GM13977 (cell line): ENCODE data around the gene DACT3.

ENCODE experiments used
- DNase-seq: peaks from one replicate; pipeline ENCODE4 v3.0.0; 2012; ENCODE audit warnings: low spot score
- in situ Hi-C: fragments of 300-500 bp; cut with MboI; formaldehyde crosslinking; loops from one replicate; pipeline ENCODE4 v1.12.0; 2022; ENCODE audit warnings: low sequenced_read_pairs, low pct_unique_long_range_greater_than_20kb, mixed read lengths, inconsistent platforms; ENCODE audit not compliant: unreplicated experiment
- TF ChIP-seq, protein P1 (sequence below): IDR thresholded peaks from 2 replicates; pipeline ENCODE4 v1.5.1; 2012; ENCODE audit warnings: mild to moderate bottlenecking, control low read depth; ENCODE audit not compliant: insufficient read depth; ENCODE audit errors: extremely low read depth, missing control alignments

DACT3 gene

DNA sequence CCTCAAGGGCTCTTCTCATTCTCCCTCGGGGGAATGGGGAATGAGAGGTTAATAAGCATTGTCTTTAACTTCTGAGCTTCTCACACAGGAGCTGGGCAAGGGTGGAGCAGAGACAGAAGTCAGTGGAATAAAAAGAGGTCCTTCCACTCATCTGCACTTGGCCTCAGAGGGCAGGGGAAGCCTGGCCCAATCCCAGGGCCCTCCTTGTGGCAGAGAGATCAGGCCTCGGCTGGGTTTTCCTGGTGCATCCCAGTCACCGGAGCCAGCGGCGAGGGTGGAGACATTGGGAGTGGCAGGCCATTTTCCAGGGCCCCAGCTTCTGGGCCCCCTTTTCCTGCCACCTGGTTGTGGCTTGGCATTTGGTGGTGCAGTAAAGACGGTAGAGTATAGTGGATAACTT lies 49.2 kb downstream of the DACT3 start:
- in situ Hi-C loops: loop anchor here (5.0 kb wide), 1 partner anchor 51 kb away; the partner anchor contains the start of gene DACT3
- no peak for DNase-seq
- TF ChIP-seq, protein P1, sequence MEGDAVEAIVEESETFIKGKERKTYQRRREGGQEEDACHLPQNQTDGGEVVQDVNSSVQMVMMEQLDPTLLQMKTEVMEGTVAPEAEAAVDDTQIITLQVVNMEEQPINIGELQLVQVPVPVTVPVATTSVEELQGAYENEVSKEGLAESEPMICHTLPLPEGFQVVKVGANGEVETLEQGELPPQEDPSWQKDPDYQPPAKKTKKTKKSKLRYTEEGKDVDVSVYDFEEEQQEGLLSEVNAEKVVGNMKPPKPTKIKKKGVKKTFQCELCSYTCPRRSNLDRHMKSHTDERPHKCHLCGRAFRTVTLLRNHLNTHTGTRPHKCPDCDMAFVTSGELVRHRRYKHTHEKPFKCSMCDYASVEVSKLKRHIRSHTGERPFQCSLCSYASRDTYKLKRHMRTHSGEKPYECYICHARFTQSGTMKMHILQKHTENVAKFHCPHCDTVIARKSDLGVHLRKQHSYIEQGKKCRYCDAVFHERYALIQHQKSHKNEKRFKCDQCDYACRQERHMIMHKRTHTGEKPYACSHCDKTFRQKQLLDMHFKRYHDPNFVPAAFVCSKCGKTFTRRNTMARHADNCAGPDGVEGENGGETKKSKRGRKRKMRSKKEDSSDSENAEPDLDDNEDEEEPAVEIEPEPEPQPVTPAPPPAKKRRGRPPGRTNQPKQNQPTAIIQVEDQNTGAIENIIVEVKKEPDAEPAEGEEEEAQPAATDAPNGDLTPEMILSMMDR: no peak

DNA sequence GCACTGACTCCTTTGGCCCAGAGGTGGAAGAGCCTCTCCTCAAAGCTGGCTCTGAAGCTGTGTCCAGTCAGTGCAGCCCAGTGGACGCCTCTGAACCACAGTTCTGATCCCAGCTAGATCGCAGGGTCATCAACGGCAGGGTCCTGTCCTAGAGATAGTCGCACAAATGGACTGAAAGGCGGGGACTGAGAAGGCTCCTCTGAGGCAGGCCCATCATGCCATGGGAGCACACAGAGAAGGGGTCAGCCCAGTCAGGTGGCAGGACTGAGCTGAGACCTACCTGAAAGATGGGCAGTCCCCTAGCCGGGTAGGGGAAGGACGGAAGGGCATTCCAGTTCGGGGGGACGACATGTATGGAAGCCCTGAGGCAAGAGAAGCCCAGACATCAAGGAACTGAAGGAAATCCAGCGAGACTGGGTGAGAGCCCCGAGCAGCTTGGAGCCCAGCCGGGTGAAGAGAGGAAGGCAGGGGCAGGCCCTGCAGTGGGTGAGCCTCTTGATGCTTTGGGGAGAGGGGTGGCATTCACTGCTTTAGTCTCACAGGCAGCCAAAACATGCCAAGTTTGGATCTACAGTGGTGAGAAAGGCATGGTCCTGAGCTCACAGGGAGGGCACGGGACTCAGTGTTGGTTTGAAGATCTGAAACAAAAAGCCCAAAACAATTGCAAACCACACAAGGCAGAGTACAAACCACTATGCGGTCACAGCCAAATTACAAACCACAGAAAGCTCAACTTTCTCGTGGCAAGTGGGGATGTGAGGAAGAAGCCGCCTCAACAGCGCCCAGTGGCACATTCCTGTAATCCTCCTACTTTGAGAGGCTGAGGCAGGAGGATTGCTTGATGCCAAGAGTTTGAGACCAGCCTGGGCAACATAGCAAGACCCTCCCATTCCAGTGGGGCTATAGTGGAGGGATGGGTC lies 49.9 kb downstream of the DACT3 start:
- TF ChIP-seq, protein P1: no peak
- no peak for DNase-seq
- in situ Hi-C loops: loop anchor here (5.0 kb wide), 1 partner anchor 51 kb away; the partner anchor contains the start of gene DACT3

DNA sequence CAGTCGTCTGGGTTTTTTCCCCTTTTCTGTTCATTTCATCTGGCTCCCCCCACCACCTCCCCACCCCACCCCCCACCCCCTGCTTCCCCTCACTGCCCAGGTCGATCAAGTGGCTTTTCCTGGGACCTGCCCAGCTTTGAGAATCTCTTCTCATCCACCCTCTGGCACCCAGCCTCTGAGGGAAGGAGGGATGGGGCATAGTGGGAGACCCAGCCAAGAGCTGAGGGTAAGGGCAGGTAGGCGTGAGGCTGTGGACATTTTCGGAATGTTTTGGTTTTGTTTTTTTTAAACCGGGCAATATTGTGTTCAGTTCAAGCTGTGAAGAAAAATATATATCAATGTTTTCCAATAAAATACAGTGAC lies 50.6 kb downstream of the DACT3 start:
- TF ChIP-seq, protein P1: no peak

DNA sequence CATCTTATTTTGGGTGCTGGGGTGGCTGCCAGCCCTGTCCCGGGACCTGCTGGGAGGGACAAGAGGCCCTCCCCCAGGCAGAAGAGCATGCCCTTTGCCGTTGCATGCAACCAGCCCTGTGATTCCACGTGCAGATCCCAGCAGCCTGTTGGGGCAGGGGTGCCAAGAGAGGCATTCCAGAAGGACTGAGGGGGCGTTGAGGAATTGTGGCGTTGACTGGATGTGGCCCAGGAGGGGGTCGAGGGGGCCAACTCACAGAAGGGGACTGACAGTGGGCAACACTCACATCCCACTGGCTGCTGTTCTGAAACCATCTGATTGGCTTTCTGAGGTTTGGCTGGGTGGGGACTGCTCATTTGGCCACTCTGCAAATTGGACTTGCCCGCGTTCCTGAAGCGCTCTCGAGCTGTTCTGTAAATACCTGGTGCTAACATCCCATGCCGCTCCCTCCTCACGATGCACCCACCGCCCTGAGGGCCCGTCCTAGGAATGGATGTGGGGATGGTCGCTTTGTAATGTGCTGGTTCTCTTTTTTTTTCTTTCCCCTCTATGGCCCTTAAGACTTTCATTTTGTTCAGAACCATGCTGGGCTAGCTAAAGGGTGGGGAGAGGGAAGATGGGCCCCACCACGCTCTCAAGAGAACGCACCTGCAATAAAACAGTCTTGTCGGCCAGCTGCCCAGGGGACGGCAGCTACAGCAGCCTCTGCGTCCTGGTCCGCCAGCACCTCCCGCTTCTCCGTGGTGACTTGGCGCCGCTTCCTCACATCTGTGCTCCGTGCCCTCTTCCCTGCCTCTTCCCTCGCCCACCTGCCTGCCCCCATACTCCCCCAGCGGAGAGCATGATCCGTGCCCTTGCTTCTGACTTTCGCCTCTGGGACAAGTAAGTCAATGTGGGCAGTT lies 51.2 kb downstream of the DACT3 start:
- in situ Hi-C loops: loop anchor here (5.0 kb wide), 1 partner anchor 53 kb away; the partner anchor contains the start of gene DACT3
- TF ChIP-seq, protein P1: no peak

More for the DNA sequence above, 50.6 kb downstream of the DACT3 start:
- peak; percentile 1 for DNase-seq
- in situ Hi-C loops: loop anchor here (5.0 kb wide), 1 partner anchor 52 kb away; the partner anchor contains the start of gene DACT3

DNA sequence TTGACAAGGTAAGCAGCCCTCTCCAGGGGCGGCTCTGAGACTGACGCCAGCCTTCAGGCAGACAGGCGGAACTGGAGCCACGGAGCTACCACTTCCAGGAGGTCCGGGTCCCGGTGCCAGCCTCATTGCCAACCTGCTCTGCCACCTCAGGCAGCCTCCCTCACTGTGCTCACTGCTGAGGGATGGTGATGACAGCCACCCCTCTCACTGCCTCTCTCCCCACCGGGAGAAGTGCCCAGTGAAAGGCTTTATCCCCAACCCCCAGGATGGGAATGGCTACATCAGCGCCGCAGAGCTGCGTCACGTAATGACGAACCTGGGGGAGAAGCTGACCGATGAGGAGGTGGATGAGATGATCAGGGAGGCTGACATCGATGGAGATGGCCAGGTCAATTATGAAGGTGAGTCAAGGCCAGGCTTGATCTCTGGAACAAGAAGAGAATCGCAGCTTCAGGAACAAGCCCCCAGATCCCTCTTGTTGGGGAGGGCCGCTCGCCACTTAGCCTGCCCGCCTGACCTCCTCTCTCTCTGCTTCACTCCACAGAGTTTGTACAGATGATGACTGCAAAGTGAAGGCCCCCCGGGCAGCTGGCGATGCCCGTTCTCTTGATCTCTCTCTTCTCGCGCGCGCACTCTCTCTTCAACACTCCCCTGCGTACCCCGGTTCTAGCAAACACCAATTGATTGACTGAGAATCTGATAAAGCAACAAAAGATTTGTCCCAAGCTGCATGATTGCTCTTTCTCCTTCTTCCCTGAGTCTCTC lies 52.2 kb downstream of the DACT3 start:
- peak; percentile 6 for DNase-seq
- TF ChIP-seq, protein P1: no peak
- in situ Hi-C loops: no loop called here

More for the DNA sequence above, 51.2 kb downstream of the DACT3 start:
- DNase-seq: peak; percentile 6

DNA sequence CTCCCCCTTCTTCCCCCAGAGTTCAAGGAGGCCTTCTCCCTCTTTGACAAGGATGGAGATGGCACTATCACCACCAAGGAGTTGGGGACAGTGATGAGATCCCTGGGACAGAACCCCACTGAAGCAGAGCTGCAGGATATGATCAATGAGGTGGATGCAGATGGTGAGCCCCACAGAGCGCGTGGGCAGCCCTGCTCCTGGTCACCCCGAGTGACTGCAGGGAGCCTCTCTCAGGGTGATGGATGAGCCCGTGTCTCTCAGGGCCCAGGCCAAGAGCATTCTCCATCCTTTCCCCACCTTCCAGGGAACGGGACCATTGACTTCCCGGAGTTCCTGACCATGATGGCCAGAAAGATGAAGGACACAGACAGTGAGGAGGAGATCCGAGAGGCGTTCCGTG lies 52.8 kb downstream of the DACT3 start:
- peak; percentile 6 for DNase-seq
- in situ Hi-C loops: no loop called here
- TF ChIP-seq, protein P1: no peak
